G401 (cell line): ENCODE results near the gene CDH6. TPM values are rescaled to one million over a fixed set of nuclear protein-coding genes. Genes with fewer than 3 reads are reported as not detected.
A peak's percentile ranks its signal among the peaks of the same experiment; 100 is the strongest.

ENCODE experiments used
- DNase-seq: peaks from one replicate; pipeline ENCODE4 v3.0.0-alpha.2; 2015; ENCODE audit warnings: low spot score
- in situ Hi-C: cut with HindIII; loops from 2 replicates; pipeline ENCODE4 v1.10.0; 2016; ENCODE audit warnings: low sequenced_read_pairs, mixed read lengths
- total RNA-seq: library from RNA; depleted of rRNA; stranded (reverse); fragments of >200 nt; shearing (Covaris generic); gene quantifications from 2 replicates; pipeline ENCODE4 v1.2.3, GENCODE V29; 2014

The CDH6 gene
- total RNA-seq, 1 experiment from 2014 or later, result 0.58 TPM

- DNase-seq, result no peak
- in situ Hi-C loops, result no loop called here
These were observed 42.9 kb downstream of the CDH6 start for GRCh38 chr5:31236339-31236738.

GRCh38 chr5:31237174-31237573 is 43.7 kb downstream of the CDH6 start:
- no peak for DNase-seq
- in situ Hi-C loops, result no loop called here

GRCh38 chr5:31238497-31238896 is 45.0 kb downstream of the CDH6 start:
- DNase-seq, result no peak
- in situ Hi-C loops, result no loop called here

GRCh38 chr5:31244921-31245320 is 51.4 kb downstream of the CDH6 start:
- DNase-seq, result no peak
- in situ Hi-C loops, result no loop called here

- no peak for DNase-seq
- in situ Hi-C loops, result no loop called here
These were observed 53.9 kb downstream of the CDH6 start for GRCh38 chr5:31247381-31247780.

- DNase-seq, result no peak
- in situ Hi-C loops, result no loop called here
These were observed 56.7 kb downstream of the CDH6 start for GRCh38 chr5:31250201-31250600.

GRCh38 chr5:31251032-31251431 is 57.5 kb downstream of the CDH6 start:
- in situ Hi-C loops, result no loop called here
- DNase-seq, result no peak

- in situ Hi-C loops, result no loop called here
These were observed 61.6 kb downstream of the CDH6 start for GRCh38 chr5:31255041-31255440.

GRCh38 chr5:31268256-31268655 is 74.8 kb downstream of the CDH6 start:
- in situ Hi-C loops, result no loop called here
- no peak for DNase-seq

More at GRCh38 chr5:31255041-31255440, 61.6 kb downstream of the CDH6 start:
- DNase-seq, result no peak

- in situ Hi-C loops, result no loop called here
- DNase-seq, result no peak
These were observed 75.2 kb downstream of the CDH6 start for GRCh38 chr5:31268686-31269085.

- in situ Hi-C loops, result no loop called here
These were observed 75.8 kb downstream of the CDH6 start for GRCh38 chr5:31269259-31269658.

GRCh38 chr5:31270396-31270795 is 76.9 kb downstream of the CDH6 start:
- in situ Hi-C loops, result no loop called here
- no peak for DNase-seq

More at GRCh38 chr5:31269259-31269658, 75.8 kb downstream of the CDH6 start:
- DNase-seq, result no peak

- DNase-seq, result no peak
- in situ Hi-C loops, result no loop called here
These were observed 78.1 kb downstream of the CDH6 start for GRCh38 chr5:31271567-31271966.

GRCh38 chr5:31273161-31273560 is 79.7 kb downstream of the CDH6 start:
- in situ Hi-C loops, result no loop called here
- no peak for DNase-seq

GRCh38 chr5:31273631-31274378 is 80.3 kb downstream of the CDH6 start:
- DNase-seq, result no peak
- in situ Hi-C loops, result no loop called here

- no peak for DNase-seq
- in situ Hi-C loops, result no loop called here
These were observed 86.7 kb downstream of the CDH6 start for GRCh38 chr5:31280210-31280609.

- in situ Hi-C loops, result no loop called here
These were observed 89.8 kb downstream of the CDH6 start for GRCh38 chr5:31283326-31283725.

GRCh38 chr5:31285025-31285424 is 91.5 kb downstream of the CDH6 start:
- in situ Hi-C loops, result no loop called here
- DNase-seq, result no peak

More at GRCh38 chr5:31283326-31283725, 89.8 kb downstream of the CDH6 start:
- DNase-seq, result no peak

GRCh38 chr5:31287985-31288384 is 94.5 kb downstream of the CDH6 start:
- peak; percentile 9 for DNase-seq
- in situ Hi-C loops, result no loop called here

GRCh38 chr5:31289429-31289828 is 95.9 kb downstream of the CDH6 start:
- in situ Hi-C loops, result no loop called here
- no peak for DNase-seq

GRCh38 chr5:31291323-31291854 is 97.9 kb downstream of the CDH6 start:
- in situ Hi-C loops, result no loop called here
- no peak for DNase-seq
